Ectodermal cell (in vitro differentiated cells): ENCODE data around the gene ARHGAP15.

Source experiments
- H3K27ac ChIP-seq: 2 replicates; pipeline ENCODE4 v1.7.0; 2013; ENCODE audit warnings: mild to moderate bottlenecking, low read depth, low read length; ENCODE audit not compliant: insufficient read depth, poor library complexity, severe bottlenecking
- H3K27me3 ChIP-seq: 2 replicates; pipeline ENCODE4 v1.7.0; 2013; ENCODE audit warnings: mild to moderate bottlenecking, low read length; ENCODE audit not compliant: insufficient read depth, control insufficient read depth, poor library complexity, severe bottlenecking
- H3K36me3 ChIP-seq: one replicate; pipeline ENCODE4 v1.7.0; 2013; ENCODE audit warnings: low read length; ENCODE audit not compliant: control insufficient read depth, insufficient read depth
- H3K4me1 ChIP-seq: one replicate; pipeline ENCODE4 v1.7.0; 2013; ENCODE audit warnings: low read length; ENCODE audit not compliant: control insufficient read depth, insufficient read depth
- H3K4me3 ChIP-seq: 2 replicates; pipeline ENCODE4 v1.7.0; 2013; ENCODE audit warnings: low read depth, low read length, control low read depth; ENCODE audit not compliant: insufficient read depth
- H3K9me3 ChIP-seq: 2 replicates; pipeline ENCODE4 v1.7.0; 2013; ENCODE audit warnings: mild to moderate bottlenecking, low read length, moderate library complexity; ENCODE audit not compliant: control insufficient read depth
- WGBS, 2 experiments: methylation state at CpG; one replicate each; pipeline ENCODE4 v1.1.7; 2013; ENCODE audit warnings: missing lambda C conversion rate in 2 of 2; 5-methylcytosine and 5-hydroxymethylcytosine counted together

The ARHGAP15 gene

GRCh38 chr2:143382573-143382972 is 253.4 kb downstream of the ARHGAP15 start:
- H3K4me1 ChIP-seq, result no peaks in the 10 kb centered on the region
- H3K36me3 ChIP-seq, result no peaks in the 10 kb centered on the region
- WGBS, 2 experiments, result 91 to 92% methylated on average over 7 to 8 of the region's 8 CpGs
- H3K27me3 ChIP-seq, result no peaks in the 10 kb centered on the region
- no peak overlapping the region for H3K27ac ChIP-seq
- no peak overlapping the region for H3K4me3 ChIP-seq
- no peaks in the 10 kb centered on the region for H3K9me3 ChIP-seq

GRCh38 chr2:143383016-143383415 is 253.8 kb downstream of the ARHGAP15 start:
- Histone ChIP-seq H3K9me3 (no peaks in the 10 kb centered on the region), H3K27me3 (no peaks in the 10 kb centered on the region), H3K4me1 (no peaks in the 10 kb centered on the region), H3K27ac (no peak overlapping the region), H3K36me3 (no peaks in the 10 kb centered on the region), H3K4me3 (no peak overlapping the region)
- WGBS, 2 experiments, result 94 to 100% methylated on average over 2 of the region's 2 CpGs

- no peak overlapping the region for H3K27ac ChIP-seq
- no peak overlapping the region for H3K4me3 ChIP-seq
- H3K4me1 ChIP-seq, result no peaks in the 10 kb centered on the region
- H3K27me3 ChIP-seq, result no peaks in the 10 kb centered on the region
- H3K9me3 ChIP-seq, result no peaks in the 10 kb centered on the region
- 88 to 91% methylated on average over 4 to 5 of the region's 6 CpGs for WGBS, 2 experiments
- H3K36me3 ChIP-seq, result no peaks in the 10 kb centered on the region
Observed at GRCh38 chr2:143384111-143384510, 254.9 kb downstream of the ARHGAP15 start.

GRCh38 chr2:143390171-143390570 is 261.0 kb downstream of the ARHGAP15 start:
- H3K27me3 ChIP-seq, result no peaks in the 10 kb centered on the region
- H3K27ac ChIP-seq, result no peak overlapping the region
- H3K9me3 ChIP-seq, result no peaks in the 10 kb centered on the region
- no peaks in the 10 kb centered on the region for H3K4me1 ChIP-seq
- no peaks in the 10 kb centered on the region for H3K36me3 ChIP-seq
- H3K4me3 ChIP-seq, result no peak overlapping the region
- WGBS, 2 experiments, result 88 to 90% methylated on average over 6 of the region's 6 CpGs

GRCh38 chr2:143392358-143392757 is 263.1 kb downstream of the ARHGAP15 start:
- H3K36me3 ChIP-seq, result no peaks in the 10 kb centered on the region
- H3K27me3 ChIP-seq, result no peaks in the 10 kb centered on the region
- no peak overlapping the region for H3K4me3 ChIP-seq
- no peaks in the 10 kb centered on the region for H3K4me1 ChIP-seq
- H3K27ac ChIP-seq, result no peak overlapping the region
- no peaks in the 10 kb centered on the region for H3K9me3 ChIP-seq

- 96 to 100% methylated on average over 2 of the region's 2 CpGs for WGBS, 2 experiments
Observed at GRCh38 chr2:143394062-143394461, 264.8 kb downstream of the ARHGAP15 start.

GRCh38 chr2:143397884-143398614 is 268.8 kb downstream of the ARHGAP15 start:
- Histone ChIP-seq H3K36me3 (no peaks in the 10 kb centered on the region), H3K27ac (no peak overlapping the region), H3K9me3 (no peaks in the 10 kb centered on the region), H3K4me3 (no peak overlapping the region), H3K27me3 (no peaks in the 10 kb centered on the region), H3K4me1 (no peaks in the 10 kb centered on the region)
- 88 to 89% methylated on average over 1 to 3 of the region's 3 CpGs for WGBS, 2 experiments

More at GRCh38 chr2:143394062-143394461, 264.8 kb downstream of the ARHGAP15 start:
- Histone ChIP-seq H3K27ac (no peak overlapping the region), H3K36me3 (no peaks in the 10 kb centered on the region), H3K4me1 (no peaks in the 10 kb centered on the region), H3K27me3 (no peaks in the 10 kb centered on the region), H3K4me3 (no peak overlapping the region), H3K9me3 (no peaks in the 10 kb centered on the region)

- H3K9me3 ChIP-seq, result no peaks in the 10 kb centered on the region
- no peaks in the 10 kb centered on the region for H3K27me3 ChIP-seq
- no peak overlapping the region for H3K4me3 ChIP-seq
- no peaks in the 10 kb centered on the region for H3K36me3 ChIP-seq
- 96 to 100% methylated on average over 1 to 2 of the region's 2 CpGs for WGBS, 2 experiments
- no peaks in the 10 kb centered on the region for H3K4me1 ChIP-seq
- no peak overlapping the region for H3K27ac ChIP-seq
Observed at GRCh38 chr2:143398781-143399180, 269.6 kb downstream of the ARHGAP15 start.

GRCh38 chr2:143399631-143400069 is 270.4 kb downstream of the ARHGAP15 start:
- H3K9me3 ChIP-seq, result no peaks in the 10 kb centered on the region
- WGBS, 2 experiments, result 78 to 82% methylated on average over 2 of the region's 2 CpGs
- H3K27ac ChIP-seq, result no peak overlapping the region
- no peaks in the 10 kb centered on the region for H3K27me3 ChIP-seq
- no peak overlapping the region for H3K4me3 ChIP-seq
- no peaks in the 10 kb centered on the region for H3K36me3 ChIP-seq
- no peaks in the 10 kb centered on the region for H3K4me1 ChIP-seq

- 94% methylated on average over 2 of the region's 2 CpGs for WGBS, 2 experiments
Observed at GRCh38 chr2:143401861-143402260, 272.6 kb downstream of the ARHGAP15 start.

More at GRCh38 chr2:143401861-143402260, 272.6 kb downstream of the ARHGAP15 start:
- Histone ChIP-seq H3K27ac (no peak overlapping the region), H3K27me3 (no peaks in the 10 kb centered on the region), H3K9me3 (no peaks in the 10 kb centered on the region), H3K36me3 (no peaks in the 10 kb centered on the region), H3K4me3 (no peak overlapping the region), H3K4me1 (no peaks in the 10 kb centered on the region)
